Occipital lobe (tissue), 2 donors: ENCODE data around the gene OBP2A. TPM values are rescaled to one million over a fixed set of nuclear protein-coding genes. Genes with fewer than 3 reads are reported as not detected.

Source experiments
- DNase-seq: peaks from one replicate; lab custom pipeline; 2025; lab: John Stamatoyannopoulos, UW
- total RNA-seq: library from RNA; depleted of rRNA; stranded (reverse); fragments of >200 nt; gene quantifications from one replicate; pipeline ENCODE4 v1.2.3, GENCODE V29; 2014

Gene OBP2A
- total RNA-seq, 1 donor from 2014 or later = not detected

GRCh38 chr9:135577256-135577655 is 31.3 kb downstream of the OBP2A start:
- DNase-seq = no peak

GRCh38 chr9:135579356-135579755 is 33.4 kb downstream of the OBP2A start:
- no peak for DNase-seq

GRCh38 chr9:135579889-135580660 is 34.1 kb downstream of the OBP2A start:
- DNase-seq = no peak

- DNase-seq = no peak
Observed at GRCh38 chr9:135580664-135581380, 34.9 kb downstream of the OBP2A start.

GRCh38 chr9:135581636-135582426 is 35.9 kb downstream of the OBP2A start:
- DNase-seq = no peak

GRCh38 chr9:135582541-135582940 is 36.6 kb downstream of the OBP2A start:
- no peak for DNase-seq

GRCh38 chr9:135582966-135583687 is 37.2 kb downstream of the OBP2A start:
- DNase-seq = no peak

GRCh38 chr9:135583688-135584011 is 37.7 kb downstream of the OBP2A start:
- DNase-seq = no peak

GRCh38 chr9:135584371-135584770 is 38.4 kb downstream of the OBP2A start:
- no peak for DNase-seq

- no peak for DNase-seq
Observed at GRCh38 chr9:135584934-135585333, 39.0 kb downstream of the OBP2A start.

- no peak for DNase-seq
Observed at GRCh38 chr9:135586601-135587109, 40.7 kb downstream of the OBP2A start.

GRCh38 chr9:135587658-135588057 is 41.7 kb downstream of the OBP2A start:
- DNase-seq = no peak

GRCh38 chr9:135588371-135588770 is 42.4 kb downstream of the OBP2A start:
- DNase-seq = no peak

- DNase-seq = no peak
Observed at GRCh38 chr9:135588886-135589595, 43.1 kb downstream of the OBP2A start.

GRCh38 chr9:135589596-135590485 is 43.9 kb downstream of the OBP2A start:
- DNase-seq = no peak

- DNase-seq = no peak
Observed at GRCh38 chr9:135590486-135591079, 44.7 kb downstream of the OBP2A start.

GRCh38 chr9:135591506-135592330 is 45.8 kb downstream of the OBP2A start:
- DNase-seq = no peak

GRCh38 chr9:135592331-135592590 is 46.3 kb downstream of the OBP2A start:
- no peak for DNase-seq

GRCh38 chr9:135592625-135593024 is 46.7 kb downstream of the OBP2A start:
- DNase-seq = no peak
